ENCODE results near the gene C11orf87. TPM values are rescaled to one million over a fixed set of nuclear protein-coding genes. Genes with fewer than 3 reads are reported as not detected.

C11orf87 gene
- total RNA-seq = 0.29 TPM

DNA sequence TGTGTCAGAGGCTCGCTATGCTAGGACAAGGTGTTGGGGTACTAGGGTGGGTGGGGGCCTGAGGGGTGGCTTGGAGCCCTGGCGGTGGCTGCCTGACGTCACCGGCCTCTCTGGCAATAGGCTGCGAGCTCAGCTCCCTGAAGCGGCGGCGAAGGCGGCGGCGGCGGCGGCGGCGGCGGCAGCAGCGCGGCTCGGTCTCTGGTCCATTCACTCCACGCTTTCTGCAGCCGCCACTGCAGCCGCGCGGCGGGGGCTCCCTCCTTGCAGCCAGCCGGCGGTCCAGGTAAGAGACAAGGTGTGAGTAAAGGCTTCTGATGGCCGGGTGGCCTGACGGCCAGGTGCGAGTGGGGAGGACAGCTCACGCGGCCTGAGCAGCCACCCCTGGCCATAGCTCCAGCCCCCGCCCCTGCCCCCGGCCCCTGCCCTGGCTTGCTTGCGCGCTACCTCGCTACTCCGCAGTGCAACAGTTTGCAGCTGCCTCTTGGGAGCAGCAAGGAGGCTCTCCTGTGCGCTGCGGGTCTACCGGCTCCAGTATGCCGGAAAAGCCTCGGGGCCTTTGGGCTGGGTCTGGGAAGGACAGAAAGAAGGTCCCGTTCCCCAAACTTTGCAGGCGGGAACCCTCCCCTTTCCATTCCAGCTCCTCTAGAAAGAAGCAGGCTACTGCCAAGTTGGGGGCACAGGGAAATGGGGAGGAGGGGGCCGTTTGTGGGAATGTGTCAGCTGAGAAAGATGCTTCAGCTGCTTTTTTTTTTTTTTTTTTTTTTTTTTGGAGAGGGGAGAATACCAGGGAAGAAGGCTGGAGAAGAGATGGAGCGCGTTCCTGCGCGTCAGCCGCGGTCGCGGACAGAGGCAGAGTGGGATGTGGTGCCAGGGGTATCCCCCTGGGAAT lies at the start of gene C11orf87:
C11orf87 (plus strand) TSS at position 210 of the 889 bp plus-strand sequence. CDS start 1,444 bp downstream, outside the sequence.

Data from metanephros (tissue), 1 donor.